B cell (primary cell): ENCODE results near the gene INTS12. TPM values are rescaled to one million over a fixed set of nuclear protein-coding genes. Genes with fewer than 3 reads are reported as not detected.

Experiments used
- ATAC-seq: fragments of 200-7000 bp; cut with Tn5 transposase; one replicate; pipeline ENCODE4 v1.10.0; 2021; ENCODE audit warnings: low read depth, mild to moderate bottlenecking, moderate number of reproducible peaks, moderate library complexity
- CTCF ChIA-PET: fragments of 350-600 bp; sonication (Branson Sonifier 250); formaldehyde crosslinking; loops from one replicate; lab custom pipeline; 2021; ENCODE audit warnings: antibody characterized with exemption, inconsistent platforms; lab: Charles Lee
- POLR2A ChIA-PET: fragments of 350-600 bp; sonication (Branson Sonifier 250); formaldehyde crosslinking; loops from one replicate; lab custom pipeline; 2021; ENCODE audit warnings: antibody characterized with exemption; lab: Charles Lee
- DNase-seq: peaks from one replicate; pipeline ENCODE4 v3.0.0; 2013
- H2AFZ ChIP-seq: 2 replicates; pipeline ENCODE4 v1.6.1; 2012; ENCODE audit warnings: mild to moderate bottlenecking, low read depth, low read length; ENCODE audit not compliant: insufficient read depth, poor library complexity, severe bottlenecking
- H3K27ac ChIP-seq, 2 donors: 1 replicate in 1 of 2; 2 replicates in 1 of 2; pipeline ENCODE4 v1.5.1; 2012 to 2013; ENCODE audit warnings: low read length in 2 of 2, mild to moderate bottlenecking in 2 of 2, moderate library complexity in 1 of 2
- H3K27me3 ChIP-seq, 4 experiments: fragments of 200-600 bp in 1 of 4; sonication (generic) in 1 of 4; replicated peaks in 1 of 4; 1 replicate in 2 of 4; 2 replicates in 2 of 4; pipeline versions ENCODE4 v1.6.1 to v1.7.0; 2013 to 2016; ENCODE audit warnings: low read length in 3 of 4, mild to moderate bottlenecking in 2 of 4, mixed read lengths in 1 of 4, moderate library complexity in 1 of 4; ENCODE audit not compliant: insufficient read depth in 4 of 4, control insufficient read depth in 3 of 4; ENCODE audit errors: control extremely low read depth in 1 of 4
- H3K36me3 ChIP-seq, 2 experiments: replicated peaks in 1 of 2; 1 replicate in 1 of 2; 2 replicates in 1 of 2; pipeline versions ENCODE4 v1.6.1 to v1.7.1; 2013; ENCODE audit warnings: low read length in 1 of 2; ENCODE audit not compliant: insufficient read depth in 2 of 2, control insufficient read depth in 1 of 2; ENCODE audit errors: control extremely low read depth in 1 of 2, extremely low read depth in 1 of 2
- H3K4me1 ChIP-seq, 2 donors: fragments of 200-600 bp in 1 of 2; sonication (generic) in 1 of 2; 1 replicate in 1 of 2; 2 replicates in 1 of 2; pipeline versions ENCODE4 v1.5.1 to v1.6.1; 2013 to 2017; ENCODE audit warnings: low read length in 2 of 2; ENCODE audit not compliant: control insufficient read depth in 2 of 2, insufficient read depth in 2 of 2
- H3K4me2 ChIP-seq: replicated peaks from 2 replicates; pipeline ENCODE3; 2012; ENCODE audit warnings: mild to moderate bottlenecking, low read depth, low read length; ENCODE audit not compliant: poor library complexity, severe bottlenecking
- H3K4me3 ChIP-seq, 5 experiments: fragments of 200-600 bp in 1 of 5; sonication (generic) in 1 of 5; 1 replicate in 3 of 5; 2 replicates in 2 of 5; pipeline versions ENCODE4 v1.5.1 to v1.7.0; 2011 to 2016; ENCODE audit warnings: low read length in 4 of 5, mild to moderate bottlenecking in 4 of 5, low read depth in 2 of 5, control low read depth in 1 of 5, moderate library complexity in 1 of 5; ENCODE audit not compliant: insufficient read depth in 1 of 5; ENCODE audit errors: control extremely low read depth in 1 of 5, extremely low read depth in 1 of 5
- H3K79me2 ChIP-seq: fragments of 200-600 bp; sonication (generic); one replicate; pipeline ENCODE4 v1.6.0; 2016; ENCODE audit warnings: low read length; ENCODE audit not compliant: control insufficient read depth, insufficient read depth
- H3K9ac ChIP-seq: fragments of 200-600 bp; sonication (generic); 2 replicates; pipeline ENCODE4 v1.6.1; 2017; ENCODE audit warnings: mild to moderate bottlenecking, low read length, moderate library complexity
- H3K9me3 ChIP-seq, 3 donors: one replicate each; pipeline versions ENCODE4 v1.6.1 to v1.7.1; 2013; ENCODE audit warnings: low read length in 2 of 3; ENCODE audit not compliant: control insufficient read depth in 2 of 3, insufficient read depth in 1 of 3; ENCODE audit errors: control extremely low read depth in 1 of 3
- H4K20me1 ChIP-seq: 2 replicates; pipeline ENCODE4 v1.6.0; 2012; ENCODE audit warnings: mild to moderate bottlenecking, low read length; ENCODE audit not compliant: insufficient read depth, control insufficient read depth, poor library complexity, severe bottlenecking
- H3K27ac Mint-ChIP-seq: one replicate; pipeline ENCODE4 v1.8.0; 2021; ENCODE audit warnings: mixed read lengths
- H3K27me3 Mint-ChIP-seq: one replicate; pipeline ENCODE4 v1.8.0; 2021; ENCODE audit warnings: mixed read lengths
- H3K4me1 Mint-ChIP-seq: one replicate; pipeline ENCODE4 v1.8.0; 2021; ENCODE audit warnings: mixed read lengths
- H3K4me3 Mint-ChIP-seq: one replicate; pipeline ENCODE4 v1.8.0; 2021; ENCODE audit warnings: mixed read lengths
- H3K9me3 Mint-ChIP-seq: one replicate; pipeline ENCODE4 v1.8.0; 2022; ENCODE audit warnings: mixed read lengths; ENCODE audit not compliant: insufficient read depth
- EZH2 ChIP-seq: IDR thresholded peaks from 2 replicates; pipeline ENCODE4 v1.6.1; 2012; ENCODE audit warnings: borderline replicate concordance, low read depth, mild to moderate bottlenecking, moderate library complexity, low read length; ENCODE audit not compliant: insufficient read depth, poor library complexity, severe bottlenecking
- WGBS: methylation state at CpG from one replicate; pipeline ENCODE4 v1.1.5; 2013; ENCODE audit warnings: missing lambda C conversion rate; ENCODE audit not compliant: insufficient coverage; 5-methylcytosine and 5-hydroxymethylcytosine counted together
- intact Hi-C: fragments of 100-400 bp; cut with micrococcal nuclease; formaldehyde crosslinking; loops from one replicate; pipeline ENCODE4 v1.10.0; 2022
- polyA plus RNA-seq: library from polyadenylated mRNA; depleted of rRNA; stranded (reverse); fragments of >200 nt; gene quantifications from 2 replicates; pipeline ENCODE4 v1.2.3, GENCODE V29; 2012
- total RNA-seq, 2 donors: library from RNA; stranded (reverse); fragments of 120-200 nt in 1 of 2; gene quantifications; 1 replicate in 1 of 2; 2 replicates in 1 of 2; pipeline versions ENCODE4 v1.2.3 to v1.2.4, GENCODE V29; 2013 to 2022
- TF ChIP-seq, protein P1 (sequence below): fragments of 200-600 bp; IDR thresholded peaks from one replicate; pipeline ENCODE4 v1.8.0; 2022; ENCODE audit warnings: antibody characterized with exemption, mild to moderate bottlenecking

Gene INTS12
- total and polyA plus RNA-seq, 2 donors (not counting 1 experiment from before 2014, with no cell fraction given): 19.1 to 21.6 TPM

DNA sequence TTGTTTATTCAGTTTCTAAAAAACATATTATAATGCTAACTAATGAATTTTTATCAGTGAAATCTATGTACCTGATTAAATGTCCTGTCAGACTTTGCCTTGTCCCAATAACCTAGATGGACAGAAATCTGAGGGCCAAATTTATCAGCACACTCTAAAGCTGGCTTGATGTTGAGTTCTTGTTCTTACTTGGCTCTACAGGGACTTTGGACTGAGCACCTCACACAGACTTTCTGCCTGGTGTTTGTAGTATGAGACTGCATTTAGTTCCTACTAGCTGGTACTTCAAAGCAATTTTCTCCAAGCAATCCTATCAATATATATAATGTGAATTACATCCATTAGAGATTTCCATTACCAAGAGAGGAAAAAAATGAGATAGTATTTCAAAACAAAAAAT lies 37.8 kb downstream of the INTS12 start:
- no peak overlapping the region for H3K4me2 ChIP-seq
- Mint-ChIP-seq H3K27me3 (peaks cover 19% of the 10 kb centered on the region), H3K4me3 (no peak overlapping the region), H3K4me1 (no peaks in the 10 kb centered on the region), H3K9me3 (no peaks in the 10 kb centered on the region), H3K27ac (no peak overlapping the region)
- POLR2A ChIA-PET: no interaction called here
- no peak for ATAC-seq
- H3K9ac ChIP-seq: no peak overlapping the region
- CTCF ChIA-PET: no interaction called here
- intact Hi-C loops: no loop called here
- no peaks in the 10 kb centered on the region for H3K4me1 ChIP-seq
- H2AFZ ChIP-seq: no peak overlapping the region
- no peak overlapping the region for H3K27ac ChIP-seq
- no peaks in the 10 kb centered on the region for H3K9me3 ChIP-seq
- peaks cover 0 to 2% (median 0%) of the 10 kb centered on the region in 4 experiments for H3K27me3 ChIP-seq
- H3K4me3 ChIP-seq: no peak overlapping the region
- no peaks in the 10 kb centered on the region for H4K20me1 ChIP-seq
- DNase-seq: no peak
- no peaks in the 10 kb centered on the region for H3K36me3 ChIP-seq
- TF ChIP-seq EZH2: no peak
- TF ChIP-seq, protein P1, sequence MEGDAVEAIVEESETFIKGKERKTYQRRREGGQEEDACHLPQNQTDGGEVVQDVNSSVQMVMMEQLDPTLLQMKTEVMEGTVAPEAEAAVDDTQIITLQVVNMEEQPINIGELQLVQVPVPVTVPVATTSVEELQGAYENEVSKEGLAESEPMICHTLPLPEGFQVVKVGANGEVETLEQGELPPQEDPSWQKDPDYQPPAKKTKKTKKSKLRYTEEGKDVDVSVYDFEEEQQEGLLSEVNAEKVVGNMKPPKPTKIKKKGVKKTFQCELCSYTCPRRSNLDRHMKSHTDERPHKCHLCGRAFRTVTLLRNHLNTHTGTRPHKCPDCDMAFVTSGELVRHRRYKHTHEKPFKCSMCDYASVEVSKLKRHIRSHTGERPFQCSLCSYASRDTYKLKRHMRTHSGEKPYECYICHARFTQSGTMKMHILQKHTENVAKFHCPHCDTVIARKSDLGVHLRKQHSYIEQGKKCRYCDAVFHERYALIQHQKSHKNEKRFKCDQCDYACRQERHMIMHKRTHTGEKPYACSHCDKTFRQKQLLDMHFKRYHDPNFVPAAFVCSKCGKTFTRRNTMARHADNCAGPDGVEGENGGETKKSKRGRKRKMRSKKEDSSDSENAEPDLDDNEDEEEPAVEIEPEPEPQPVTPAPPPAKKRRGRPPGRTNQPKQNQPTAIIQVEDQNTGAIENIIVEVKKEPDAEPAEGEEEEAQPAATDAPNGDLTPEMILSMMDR: no peak
- no peaks in the 10 kb centered on the region for H3K79me2 ChIP-seq

GRCh38 chr4:105666693-105667092 lies 41.8 kb downstream of the INTS12 start:
- Histone ChIP-seq H3K4me2 (no peak overlapping the region), H3K9me3 (no peaks in the 10 kb centered on the region), H3K4me1 (no peaks in the 10 kb centered on the region), H3K9ac (no peak overlapping the region), H3K36me3 (no peaks in the 10 kb centered on the region), H3K27me3 (peaks cover 0 to 2% (median 0%) of the 10 kb centered on the region in 4 experiments), H3K79me2 (no peaks in the 10 kb centered on the region), H4K20me1 (no peaks in the 10 kb centered on the region), H3K27ac (no peak overlapping the region), H2AFZ (no peak overlapping the region), H3K4me3 (no peak overlapping the region)
- WGBS: no CpG with 5 or more reads among the region's 5 CpGs
- CTCF ChIA-PET: interaction anchor here (1.1 to 1.3 kb wide), 2 partner anchors 8 to 49 kb away, joined by 3 to 4 read pairs; no protein-coding TSS in a partner anchor
- intact Hi-C loops: no loop called here
- DNase-seq (no peak), ATAC-seq (no peak)
- POLR2A ChIA-PET: no interaction called here
- no peaks in the 10 kb centered on the region for H3K4me1 Mint-ChIP-seq
- H3K4me3 Mint-ChIP-seq: no peak overlapping the region
- H3K27me3 Mint-ChIP-seq: peaks cover 11% of the 10 kb centered on the region
- H3K9me3 Mint-ChIP-seq: no peaks in the 10 kb centered on the region
- no peak overlapping the region for H3K27ac Mint-ChIP-seq
- TF ChIP-seq, protein P1: no peak
- TF ChIP-seq EZH2: no peak
